GM18517 (cell line): ENCODE data around the gene CYP27B1.
"Not testable (repeated sequence)": the region's sequence is repeated elsewhere in the genome, so short reads cannot be mapped to it uniquely, and the experiment has no call there.

Experiments used
- ATAC-seq: cut with Tn5 transposase; IDR thresholded peaks from one replicate; pipeline ENCODE4 v1.9.1; 2021; ENCODE audit warnings: mild to moderate bottlenecking, moderate library complexity; ENCODE audit not compliant: unreplicated experiment

CYP27B1 gene

GRCh38 chr12:57793920-57794319 lies 27.0 kb upstream of the CYP27B1 start:
- no peak for ATAC-seq

DNA sequence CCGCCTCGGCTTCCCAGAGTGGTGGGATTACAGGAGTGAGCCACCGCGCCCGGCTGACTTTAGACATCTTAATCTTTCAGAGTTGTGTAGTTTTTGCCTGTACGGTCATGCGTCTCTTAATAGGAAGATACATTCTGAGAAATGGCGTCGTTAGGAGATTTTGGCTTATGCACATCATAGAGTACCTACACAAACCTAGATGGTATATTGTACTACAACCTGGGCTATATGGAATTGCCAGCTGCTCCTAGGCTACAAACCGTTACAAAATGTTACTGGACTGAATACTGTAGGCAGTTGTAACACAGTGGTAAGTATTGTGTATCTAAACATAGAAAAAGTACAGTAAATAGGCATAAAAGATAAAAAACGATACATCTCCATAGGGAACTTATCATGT lies 17.0 kb upstream of the CYP27B1 start:
- no peak for ATAC-seq

DNA sequence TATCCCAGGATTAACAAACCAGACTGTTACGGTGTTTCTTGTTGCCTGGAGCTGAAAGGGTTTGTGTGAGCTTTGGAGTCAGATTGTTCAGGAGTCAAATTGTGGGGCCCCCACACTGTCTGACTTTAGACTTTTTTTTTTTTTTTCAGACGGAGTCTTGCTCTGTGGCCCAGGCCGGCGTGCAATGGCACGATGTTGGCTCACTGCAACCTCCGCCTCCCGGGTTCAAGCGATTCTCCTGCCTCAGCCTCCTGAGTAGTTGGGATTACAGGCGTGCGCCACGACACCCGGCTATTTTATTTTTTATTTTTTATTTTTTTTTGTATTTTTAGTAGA lies 16.6 kb upstream of the CYP27B1 start:
- no peak for ATAC-seq

- peak; percentile 89 for ATAC-seq
These were observed 16.0 kb upstream of the CYP27B1 start, which contains the start of gene TSFM for GRCh38 chr12:57782608-57783465. Gene TSFM, plus strand, starts transcription at chr12:57782787. Its CDS starts 15 bp downstream, at chr12:57782802.

DNA sequence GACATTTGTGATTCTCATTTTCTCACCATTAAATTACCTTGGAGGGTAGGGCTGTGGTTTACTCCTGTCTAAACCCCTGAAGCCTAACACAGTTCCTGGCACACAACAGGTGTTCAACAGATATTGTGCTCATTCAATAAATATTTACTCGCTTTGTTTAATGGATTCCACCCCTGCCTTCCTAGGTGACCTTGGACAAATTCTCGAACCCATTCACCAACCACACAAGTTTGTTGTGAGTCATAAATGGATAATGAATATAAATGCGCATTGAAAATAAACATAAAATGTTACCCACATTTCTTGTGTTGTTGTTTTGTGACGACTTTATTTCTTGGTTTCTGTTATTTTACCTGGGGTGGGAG lies 15.3 kb upstream of the CYP27B1 start:
- no peak for ATAC-seq

DNA sequence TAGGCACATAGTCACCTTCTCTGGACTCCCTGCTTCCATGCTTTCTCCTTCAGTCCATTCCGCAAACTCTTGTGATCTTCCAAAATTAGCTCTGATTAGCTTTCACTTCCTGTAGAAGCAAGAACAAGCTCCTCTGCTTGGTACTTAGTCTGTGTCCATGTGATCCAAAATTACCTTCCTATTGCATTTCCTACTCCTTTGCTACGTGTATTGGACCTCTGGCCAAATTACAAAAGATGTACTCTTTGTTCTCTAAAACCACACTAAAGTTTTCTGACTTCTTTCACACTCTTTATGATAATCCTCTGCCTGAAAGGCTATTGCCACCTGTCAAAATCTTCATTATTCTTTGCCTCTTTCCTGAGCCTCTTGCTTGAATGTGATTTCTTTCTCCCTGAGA lies 14.9 kb upstream of the CYP27B1 start:
- no peak for ATAC-seq

DNA sequence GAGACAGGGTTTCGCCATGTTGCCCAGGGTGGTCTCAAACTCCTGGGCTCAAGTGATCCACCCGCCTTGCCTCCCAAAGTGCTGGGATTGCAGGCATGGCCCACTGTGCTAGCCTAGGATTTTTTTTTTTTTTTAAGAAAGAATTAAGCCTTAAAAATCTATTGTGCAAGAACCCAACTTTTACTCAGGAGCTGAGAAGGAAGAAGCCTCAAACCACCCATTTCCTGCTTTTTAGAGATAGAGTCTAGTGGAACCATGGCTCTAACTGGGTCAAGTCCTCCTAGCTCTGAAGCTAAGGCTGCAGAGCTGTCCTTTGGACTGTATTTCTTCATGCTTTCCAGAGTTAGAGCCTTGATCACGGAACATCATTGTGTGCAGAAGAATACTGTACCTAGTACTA lies 14.4 kb upstream of the CYP27B1 start:
- ATAC-seq, result no peak

DNA sequence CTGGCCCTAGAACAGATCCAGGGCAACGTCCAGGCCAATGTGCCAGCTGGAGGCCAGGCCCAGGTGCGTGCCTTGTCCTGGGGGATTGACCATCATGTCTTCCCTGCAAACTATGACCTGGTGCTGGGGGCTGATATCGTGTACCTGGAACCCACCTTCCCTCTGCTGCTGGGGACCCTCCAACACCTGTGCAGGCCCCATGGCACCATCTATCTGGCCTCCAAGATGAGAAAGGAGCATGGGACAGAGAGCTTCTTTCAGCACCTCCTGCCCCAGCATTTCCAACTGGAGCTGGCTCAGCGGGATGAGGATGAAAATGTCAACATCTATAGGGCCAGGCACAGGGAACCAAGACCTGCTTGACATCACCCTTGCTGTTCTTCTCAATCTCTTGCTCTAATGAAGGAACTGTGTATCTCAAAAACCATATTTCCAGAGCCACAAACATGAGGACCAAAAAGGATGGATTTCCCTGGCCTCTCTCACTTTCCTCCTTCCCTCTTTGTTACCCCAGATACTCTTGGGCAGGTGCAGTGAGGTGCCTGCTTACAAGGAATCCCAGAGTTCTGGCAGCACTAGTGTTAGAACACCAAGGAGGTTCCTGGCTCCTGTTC lies 13.5 kb upstream of the CYP27B1 start:
- no peak for ATAC-seq

GRCh38 chr12:57779736-57780135 lies 12.9 kb upstream of the CYP27B1 start:
- no peak for ATAC-seq

DNA sequence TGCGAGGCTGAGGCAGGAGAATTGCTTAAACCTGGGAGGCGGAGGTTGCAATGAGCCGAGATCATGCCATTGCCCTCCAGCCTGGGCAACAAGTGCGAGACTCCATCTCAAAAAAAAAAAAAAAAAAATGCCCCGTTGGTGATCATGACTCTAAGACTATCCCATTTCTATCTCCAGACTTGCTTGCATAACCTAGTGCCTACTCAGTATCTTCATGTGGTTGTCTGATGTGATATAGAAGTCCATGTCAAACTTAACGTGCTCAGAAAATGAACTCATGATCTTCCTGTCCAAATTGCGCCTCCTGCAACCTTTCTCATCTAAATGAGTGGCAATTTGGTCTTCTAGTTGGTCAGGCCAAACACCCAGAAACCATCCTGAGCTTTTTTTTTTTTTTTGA lies 11.0 kb upstream of the CYP27B1 start:
- ATAC-seq, result no peak

GRCh38 chr12:57777367-57777766 lies 10.5 kb upstream of the CYP27B1 start:
- no peak for ATAC-seq

- ATAC-seq, result no peak
These were observed 9.3 kb upstream of the CYP27B1 start for GRCh38 chr12:57776247-57776587.

DNA sequence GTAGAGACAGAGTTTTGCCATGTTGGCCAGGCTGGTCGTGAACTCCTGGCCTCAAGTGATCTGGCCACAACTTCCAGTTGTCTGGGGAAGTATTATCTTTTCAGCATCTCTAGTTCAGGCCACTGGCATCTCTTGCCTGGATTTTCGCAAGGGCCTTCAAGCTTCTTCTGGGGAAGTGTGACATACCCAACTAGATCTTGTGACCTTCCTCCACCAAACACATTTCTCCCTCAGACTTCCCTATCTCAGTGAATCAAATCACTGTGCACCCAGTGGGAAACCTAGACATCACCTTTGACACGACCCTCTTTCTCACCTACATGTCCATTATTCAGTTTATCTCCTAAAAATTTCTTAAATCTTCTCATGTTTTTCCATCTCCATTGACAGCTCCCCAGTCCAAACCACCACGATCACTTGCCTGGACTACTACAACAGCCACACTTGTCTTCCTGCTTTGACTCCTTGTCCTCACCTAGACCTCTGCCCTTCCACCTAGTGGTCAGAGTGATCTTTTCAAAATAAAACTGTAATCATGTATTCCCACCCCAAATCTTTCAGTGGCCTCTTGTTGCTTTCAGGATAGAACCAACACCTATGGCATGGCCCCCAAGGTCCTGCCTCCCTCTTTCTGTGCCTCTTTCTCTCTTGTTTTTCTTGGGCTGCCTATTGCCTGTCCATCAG lies 8.8 kb upstream of the CYP27B1 start:
- no peak for ATAC-seq

GRCh38 chr12:57775044-57775443 lies 8.2 kb upstream of the CYP27B1 start:
- no peak for ATAC-seq

GRCh38 chr12:57774634-57775033 lies 7.8 kb upstream of the CYP27B1 start:
- not testable (repeated sequence) for ATAC-seq

GRCh38 chr12:57772429-57773322 lies 5.8 kb upstream of the CYP27B1 start, which contains the start of gene EEF1AKMT3:
Gene EEF1AKMT3, plus strand, starts transcription at chr12:57772614. Its CDS starts 111 bp downstream, at chr12:57772725.
- peak; percentile 3 for ATAC-seq

- ATAC-seq, result peak; percentile 70
These were observed 5.1 kb upstream of the CYP27B1 start, which contains the start of gene METTL1 for GRCh38 chr12:57771873-57772428. Gene METTL1, minus strand, starts transcription at chr12:57772105. Its CDS starts 22 bp downstream, at chr12:57772083.

- peak; percentile 82 for ATAC-seq
These were observed 4.5 kb upstream of the CYP27B1 start for GRCh38 chr12:57771236-57771872.

- ATAC-seq, result no peak
These were observed 3.9 kb upstream of the CYP27B1 start for GRCh38 chr12:57770734-57771133.

DNA sequence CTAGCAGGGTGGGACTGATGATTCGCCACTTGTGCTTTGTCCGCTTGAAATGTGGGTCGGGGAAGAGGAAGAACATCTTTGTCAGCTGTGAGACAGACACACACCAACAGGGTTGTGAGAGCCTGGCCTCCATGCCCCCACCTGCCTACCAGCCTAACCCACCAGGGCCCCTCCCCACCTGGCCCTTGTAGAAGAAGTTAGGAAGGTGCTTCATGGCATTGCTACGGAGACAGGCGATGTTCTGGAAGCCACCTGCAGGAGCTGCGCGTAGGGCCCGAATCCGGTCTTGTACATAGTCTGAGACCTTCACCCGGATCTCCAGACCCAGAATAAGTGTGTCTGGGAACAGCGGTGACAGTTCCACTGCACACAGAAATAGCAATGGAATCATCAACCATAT lies 2.7 kb upstream of the CYP27B1 start:
- ATAC-seq, result no peak
